MM.1S (cell line): Measurements from ENCODE around the gene SDK1.

Source experiments
- EZH2phosphoT487 ChIP-seq: fragments of 300-600 bp; sonication (generic); IDR thresholded peaks from 2 replicates; pipeline ENCODE4 v1.6.1; 2018; ENCODE audit warnings: antibody characterized with exemption, low read length
- TF ChIP-seq, protein P1 (sequence below): fragments of 300-600 bp; sonication (generic); IDR thresholded peaks from 2 replicates; pipeline ENCODE4 v1.5.1; 2016; ENCODE audit warnings: antibody characterized with exemption, low read length, mixed read lengths

DNA sequence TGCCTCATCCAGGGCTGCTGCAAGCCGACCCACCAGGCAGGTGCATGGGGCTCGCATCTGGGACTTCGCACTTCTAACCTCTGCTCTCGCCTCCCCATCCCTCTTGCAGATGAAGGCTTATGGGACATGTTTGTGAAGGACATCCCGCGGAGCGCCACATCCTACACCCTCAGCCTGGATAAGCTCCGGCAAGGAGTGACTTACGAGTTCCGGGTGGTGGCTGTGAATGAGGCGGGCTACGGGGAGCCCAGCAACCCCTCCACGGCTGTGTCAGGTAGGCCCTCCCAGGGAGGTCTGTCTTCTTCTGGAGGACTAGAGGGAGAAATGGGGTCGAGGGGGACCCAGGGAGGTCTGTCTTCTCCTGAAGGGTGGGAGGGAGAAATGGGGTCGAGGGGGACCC is 932.1 kb downstream of the SDK1 start:
- no peak for TF ChIP-seq EZH2phosphoT487
- TF ChIP-seq, protein P1, sequence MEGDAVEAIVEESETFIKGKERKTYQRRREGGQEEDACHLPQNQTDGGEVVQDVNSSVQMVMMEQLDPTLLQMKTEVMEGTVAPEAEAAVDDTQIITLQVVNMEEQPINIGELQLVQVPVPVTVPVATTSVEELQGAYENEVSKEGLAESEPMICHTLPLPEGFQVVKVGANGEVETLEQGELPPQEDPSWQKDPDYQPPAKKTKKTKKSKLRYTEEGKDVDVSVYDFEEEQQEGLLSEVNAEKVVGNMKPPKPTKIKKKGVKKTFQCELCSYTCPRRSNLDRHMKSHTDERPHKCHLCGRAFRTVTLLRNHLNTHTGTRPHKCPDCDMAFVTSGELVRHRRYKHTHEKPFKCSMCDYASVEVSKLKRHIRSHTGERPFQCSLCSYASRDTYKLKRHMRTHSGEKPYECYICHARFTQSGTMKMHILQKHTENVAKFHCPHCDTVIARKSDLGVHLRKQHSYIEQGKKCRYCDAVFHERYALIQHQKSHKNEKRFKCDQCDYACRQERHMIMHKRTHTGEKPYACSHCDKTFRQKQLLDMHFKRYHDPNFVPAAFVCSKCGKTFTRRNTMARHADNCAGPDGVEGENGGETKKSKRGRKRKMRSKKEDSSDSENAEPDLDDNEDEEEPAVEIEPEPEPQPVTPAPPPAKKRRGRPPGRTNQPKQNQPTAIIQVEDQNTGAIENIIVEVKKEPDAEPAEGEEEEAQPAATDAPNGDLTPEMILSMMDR = no peak
